ENCODE data around the gene SLAIN2.

Gene SLAIN2

GRCh38 chr4:48341776-48342605, 662 bp downstream of the SLAIN2 start:
- no peaks in the 10 kb centered on the region for H3K36me3 ChIP-seq
- intact Hi-C loops (cut with DNase I; ENCODE audit: low total_unique reads), result no loop called here
- H3K4me1 ChIP-seq, result peaks cover 0 to 55% (median 17%) of the 10 kb centered on the region in 4 donors
- H3K4me3 ChIP-seq, result peak overlapping the region; percentile 84 to 99
- no peaks in the 10 kb centered on the region for H3K27me3 ChIP-seq
- TF ChIP-seq CTCF (IDR thresholded peaks at IDR 0.05), result no peak
- peak; percentile 25 to 78 for DNase-seq
- no peaks in the 10 kb centered on the region for H3K9me3 ChIP-seq
- peak overlapping the region; percentile 94 to 99 for H3K27ac ChIP-seq

GRCh38 chr4:48342606-48342880, 1.2 kb downstream of the SLAIN2 start:
- Histone ChIP-seq H3K4me1 (peaks cover 0 to 60% (median 19%) of the 10 kb centered on the region in 4 donors), H3K27me3 (no peaks in the 10 kb centered on the region), H3K9me3 (no peaks in the 10 kb centered on the region), H3K36me3 (no peaks in the 10 kb centered on the region), H3K27ac (peak overlapping the region; percentile 94 to 99), H3K4me3 (peak overlapping the region; percentile 84 to 99)
- TF ChIP-seq CTCF (IDR thresholded peaks at IDR 0.05), result no peak
- no peak for DNase-seq
- intact Hi-C loops (cut with DNase I; ENCODE audit: low total_unique reads), result no loop called here

- no peak for TF ChIP-seq CTCF (IDR thresholded peaks at IDR 0.05)
- peak overlapping the region; percentile 84 to 99 for H3K4me3 ChIP-seq
- no peaks in the 10 kb centered on the region for H3K36me3 ChIP-seq
- H3K4me1 ChIP-seq, result peaks cover 0 to 58% (median 20%) of the 10 kb centered on the region in 4 donors
- no peak for DNase-seq
- H3K27ac ChIP-seq, result peak overlapping the region in 1 of 2 donors; percentile 99
- intact Hi-C loops (cut with DNase I; ENCODE audit: low total_unique reads), result no loop called here
- H3K27me3 ChIP-seq, result no peaks in the 10 kb centered on the region
- no peaks in the 10 kb centered on the region for H3K9me3 ChIP-seq
Measured at GRCh38 chr4:48343035-48343434, 1.7 kb downstream of the SLAIN2 start.

- Histone ChIP-seq H3K4me1 (peaks cover 0 to 60% (median 22%) of the 10 kb centered on the region in 4 donors), H3K27me3 (no peaks in the 10 kb centered on the region), H3K4me3 (peak overlapping the region; percentile 84 to 99), H3K9me3 (no peaks in the 10 kb centered on the region), H3K36me3 (no peaks in the 10 kb centered on the region), H3K27ac (peak overlapping the region in 1 of 2 donors; percentile 99)
- no peak for DNase-seq
- intact Hi-C loops (cut with DNase I; ENCODE audit: low total_unique reads), result no loop called here
- TF ChIP-seq CTCF (IDR thresholded peaks at IDR 0.05), result no peak
Measured at GRCh38 chr4:48343551-48343950, 2.2 kb downstream of the SLAIN2 start.

- Histone ChIP-seq H3K4me1 (peaks cover 0 to 74% (median 25%) of the 10 kb centered on the region in 4 donors), H3K36me3 (no peaks in the 10 kb centered on the region)
- intact Hi-C loops (cut with DNase I; ENCODE audit: low total_unique reads), result no loop called here
Measured at GRCh38 chr4:48345542-48345941, 4.2 kb downstream of the SLAIN2 start.

More at GRCh38 chr4:48345542-48345941, 4.2 kb downstream of the SLAIN2 start:
- TF ChIP-seq CTCF (IDR thresholded peaks at IDR 0.05), result no peak
- no peak for DNase-seq
- no peak overlapping the region for H3K27ac ChIP-seq
- no peaks in the 10 kb centered on the region for H3K27me3 ChIP-seq
- H3K9me3 ChIP-seq, result no peaks in the 10 kb centered on the region
- H3K4me3 ChIP-seq, result no peak overlapping the region

Measured in tibial artery (tissue), 4 donors.